ENCODE data around the gene FLNB. TPM values are rescaled to one million over a fixed set of nuclear protein-coding genes. Genes with fewer than 3 reads are reported as not detected.

FLNB gene
- total RNA-seq, 4 donors from 2014 or later = 82.5 to 192 (median 145) TPM

- no peak for DNase-seq (ENCODE audit: low spot score)
- no peak for TF ChIP-seq CTCF (IDR thresholded peaks at IDR 0.05)
- ATAC-seq (ENCODE audit: low FRiP score) = no peak
Measured at GRCh38 chr3:58180099-58180880, 172.1 kb downstream of the FLNB start.

DNA sequence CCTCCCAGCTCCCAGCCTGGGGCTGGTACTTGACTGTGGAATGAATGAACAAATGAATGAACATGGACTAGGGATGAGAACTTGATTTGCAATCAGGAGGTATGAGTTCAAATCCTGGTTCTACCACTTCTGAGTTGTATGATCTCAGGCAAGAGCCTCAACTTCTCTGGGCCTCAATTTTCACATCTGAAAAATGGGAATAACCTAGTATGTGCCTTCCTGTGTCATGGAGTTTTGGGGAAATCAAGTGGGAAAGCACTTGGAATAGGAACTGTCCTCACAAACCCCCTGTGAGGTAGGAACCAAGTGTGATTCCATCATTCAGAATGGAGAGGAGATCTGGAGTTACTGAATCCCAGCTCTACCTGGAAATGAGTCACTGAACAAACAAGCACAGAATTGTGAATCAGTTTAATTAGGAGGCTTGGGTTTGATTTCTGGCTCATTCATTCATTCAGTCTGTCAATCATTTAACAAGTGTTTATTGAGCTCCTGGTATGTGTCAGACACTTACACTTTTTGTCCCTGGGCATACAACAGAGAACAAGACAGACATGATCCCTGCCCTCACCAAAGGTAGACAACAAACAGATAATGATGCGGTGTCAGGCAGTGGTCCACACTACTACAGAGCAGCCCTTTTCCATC lies 172.8 kb downstream of the FLNB start:
- DNase-seq (ENCODE audit: low spot score) (no peak), ATAC-seq (ENCODE audit: low FRiP score) (no peak)
- no peak for TF ChIP-seq CTCF (IDR thresholded peaks at IDR 0.05)

DNA sequence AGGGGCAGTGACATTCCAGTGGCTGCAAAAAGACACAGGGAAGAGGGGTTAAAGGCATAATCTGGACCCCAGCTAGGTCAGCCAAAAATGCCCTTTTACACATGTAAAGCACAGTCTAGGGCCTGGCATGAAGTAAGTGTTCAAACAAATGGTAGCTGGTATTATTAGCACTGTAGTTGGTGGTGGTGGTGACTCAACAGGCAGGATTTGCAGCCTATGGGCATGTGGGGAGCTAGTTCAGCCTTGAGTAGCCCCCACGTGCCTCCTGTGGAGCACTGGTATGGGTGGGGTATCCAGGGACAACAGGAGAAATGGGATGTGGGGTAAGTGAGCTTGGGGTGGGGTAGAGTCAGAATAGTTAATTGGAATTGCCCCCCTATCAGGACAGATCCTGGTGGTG lies 175.0 kb downstream of the FLNB start:
- no peak for DNase-seq (ENCODE audit: low spot score)
- ATAC-seq (ENCODE audit: low FRiP score) = no peak
- no peak for TF ChIP-seq CTCF (IDR thresholded peaks at IDR 0.05)

DNA sequence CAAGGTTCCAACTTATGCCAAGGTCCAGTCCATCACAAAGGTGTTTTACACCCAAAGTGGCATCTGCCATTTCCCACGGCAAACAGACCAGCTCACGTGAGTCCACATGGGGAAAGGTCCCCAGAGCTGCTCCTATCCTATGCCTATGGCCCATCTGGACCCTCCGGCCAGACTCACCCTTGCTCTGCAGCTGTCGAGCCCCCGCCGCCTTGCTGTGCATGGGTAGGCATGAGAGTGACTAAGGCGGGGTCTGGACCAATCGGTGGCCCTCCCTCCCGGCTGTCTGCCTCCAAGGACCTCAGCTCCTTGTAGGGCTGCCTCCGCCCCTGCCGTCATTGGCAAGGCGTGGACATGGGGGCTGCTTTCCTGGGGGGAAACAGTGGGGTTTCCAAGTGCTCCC lies 175.7 kb downstream of the FLNB start:
- DNase-seq (ENCODE audit: low spot score) = no peak
- TF ChIP-seq CTCF (IDR thresholded peaks at IDR 0.05) = no peak
- no peak for ATAC-seq (ENCODE audit: low FRiP score)

DNA sequence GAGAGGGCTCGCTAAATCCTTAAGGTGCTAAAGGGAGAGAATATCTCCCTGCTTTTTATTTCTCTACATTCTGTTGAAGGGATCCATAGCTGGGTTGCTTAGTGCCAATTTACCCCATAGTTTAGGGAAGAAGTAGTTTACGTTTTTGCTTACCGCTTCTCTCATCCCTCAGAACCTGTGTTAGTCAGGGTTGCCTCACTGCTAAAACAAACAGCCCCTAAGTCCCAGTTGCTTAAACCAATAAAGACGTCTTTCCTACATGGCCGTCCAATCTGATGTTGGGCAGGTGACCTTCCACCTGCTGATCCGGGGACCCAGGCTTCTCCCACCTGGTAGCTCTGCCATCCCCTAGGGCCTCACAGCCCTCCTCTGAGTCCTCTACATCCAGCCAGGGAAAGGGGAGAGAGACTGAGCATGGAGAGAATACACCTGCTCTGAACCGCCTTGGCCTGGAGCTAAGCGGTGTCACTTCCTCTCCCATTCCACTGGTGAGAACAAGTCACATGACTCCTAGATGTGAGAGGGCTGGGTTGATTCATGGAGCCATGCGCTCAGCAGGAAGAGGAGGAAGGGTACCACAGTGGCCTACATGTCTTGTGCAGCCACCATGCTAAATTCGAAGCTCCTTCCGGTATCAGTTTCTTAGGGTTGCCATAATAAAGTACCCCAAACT lies 176.2 kb downstream of the FLNB start:
- ATAC-seq (ENCODE audit: low FRiP score) (no peak), DNase-seq (ENCODE audit: low spot score) (no peak)
- TF ChIP-seq CTCF (IDR thresholded peaks at IDR 0.05) = no peak

- ATAC-seq (ENCODE audit: low FRiP score) (no peak), DNase-seq (ENCODE audit: low spot score) (no peak)
- TF ChIP-seq CTCF (IDR thresholded peaks at IDR 0.05) = no peak
Measured at GRCh38 chr3:58184982-58185360, 176.7 kb downstream of the FLNB start.

Measured in omental fat pad (tissue), 4 donors.